Erythroblast (primary cell): ENCODE data around the gene MRPL51.
A peak's percentile ranks its signal among the peaks of the same experiment; 100 is the strongest.
"Not testable (repeated sequence)": the region's sequence is repeated elsewhere in the genome, so short reads cannot be mapped to it uniquely, and the experiment has no call there.

ENCODE experiments used
- DNase-seq, 2 experiments: peaks; one replicate each; lab custom pipeline; 2025; lab: John Stamatoyannopoulos, UW
- GATA1 ChIP-seq: IDR thresholded peaks from 2 replicates; pipeline ENCODE4 v1.6.1; 2011; ENCODE audit warnings: low read depth, mild to moderate bottlenecking, control low read depth, low read length, moderate library complexity
- POLR2A ChIP-seq: IDR thresholded peaks from 2 replicates; pipeline ENCODE4 v1.6.1; 2011; ENCODE audit warnings: mild to moderate bottlenecking, low read length

Gene MRPL51

GRCh38 chr12:6478416-6478815 lies 14.6 kb downstream of the MRPL51 start:
- TF ChIP-seq POLR2A: no peak
- no peak for DNase-seq

DNA sequence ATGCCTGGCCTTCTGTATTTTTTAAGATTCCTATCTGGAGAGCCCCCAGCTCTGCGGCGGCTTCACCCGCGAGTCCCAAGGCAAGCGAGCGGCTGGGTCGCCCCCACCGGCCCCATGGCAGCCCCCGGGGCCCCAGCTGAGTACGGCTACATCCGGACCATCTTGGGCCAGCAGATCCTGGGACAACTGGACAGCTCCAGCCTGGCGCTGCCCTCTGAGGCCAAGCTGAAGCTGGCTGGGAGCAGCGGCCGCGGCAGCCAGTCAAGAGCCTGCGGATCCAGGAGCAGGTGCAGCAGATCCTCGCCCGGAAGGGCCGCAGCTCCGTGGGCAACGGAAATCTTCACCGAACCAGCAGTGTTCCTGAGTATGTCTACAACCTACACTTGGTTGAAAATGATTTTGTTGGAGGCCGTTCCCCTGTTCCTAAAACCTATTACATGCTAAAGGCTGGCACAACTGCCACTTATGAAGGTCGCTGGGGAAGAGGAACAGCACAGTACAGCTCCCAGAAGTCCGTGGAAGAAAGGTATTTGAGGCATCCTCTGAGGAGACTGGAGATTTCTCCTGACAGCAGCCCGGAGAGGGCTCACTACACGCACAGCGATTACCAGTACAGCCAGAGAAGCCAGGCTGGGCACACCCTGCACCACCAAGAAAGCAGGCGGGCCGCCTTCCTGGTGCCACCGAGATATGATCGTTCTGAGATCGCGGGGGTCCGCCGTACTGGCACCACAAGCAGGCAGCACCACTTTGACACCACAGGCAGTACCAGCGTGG lies 15.3 kb downstream of the MRPL51 start:
- DNase-seq: not testable (repeated sequence)

DNA sequence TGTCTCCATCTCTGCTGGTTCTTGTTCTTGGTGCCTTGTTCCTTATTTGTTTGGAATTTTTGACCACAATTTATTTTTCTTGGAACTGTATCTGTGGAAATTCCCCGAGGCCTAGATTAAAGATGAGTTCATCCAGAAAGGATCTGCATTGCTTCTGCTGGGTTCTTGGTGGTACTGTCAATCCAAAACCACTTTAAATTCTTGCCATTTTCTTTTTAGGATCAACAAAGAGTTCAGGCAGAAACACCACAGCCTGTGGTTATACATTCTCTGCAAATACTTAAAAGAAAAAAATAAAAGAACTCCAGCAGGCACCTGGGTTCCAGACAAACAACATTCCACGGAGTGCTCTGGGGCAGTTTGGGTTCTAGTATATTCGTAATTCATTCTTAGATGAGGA lies 16.6 kb downstream of the MRPL51 start:
- DNase-seq: no peak
- TF ChIP-seq GATA1 (no peak), POLR2A (no peak)

- not testable (repeated sequence) for DNase-seq
Observed at GRCh38 chr12:6475233-6475975, 17.7 kb downstream of the MRPL51 start.

GRCh38 chr12:6472491-6472890 lies 20.6 kb downstream of the MRPL51 start:
- DNase-seq: no peak
- TF ChIP-seq POLR2A (no peak), GATA1 (no peak)

GRCh38 chr12:6471989-6472360 lies 21.1 kb downstream of the MRPL51 start:
- no peak for TF ChIP-seq GATA1
- DNase-seq: no peak

- TF ChIP-seq GATA1: no peak
- peak; percentile 99 for TF ChIP-seq POLR2A
Observed at GRCh38 chr12:6470375-6471163, 22.5 kb downstream of the MRPL51 start, which contains the start of gene VAMP1. Gene VAMP1, minus strand, starts transcription at chr12:6470677. Its CDS starts 146 bp downstream, at chr12:6470531.

DNA sequence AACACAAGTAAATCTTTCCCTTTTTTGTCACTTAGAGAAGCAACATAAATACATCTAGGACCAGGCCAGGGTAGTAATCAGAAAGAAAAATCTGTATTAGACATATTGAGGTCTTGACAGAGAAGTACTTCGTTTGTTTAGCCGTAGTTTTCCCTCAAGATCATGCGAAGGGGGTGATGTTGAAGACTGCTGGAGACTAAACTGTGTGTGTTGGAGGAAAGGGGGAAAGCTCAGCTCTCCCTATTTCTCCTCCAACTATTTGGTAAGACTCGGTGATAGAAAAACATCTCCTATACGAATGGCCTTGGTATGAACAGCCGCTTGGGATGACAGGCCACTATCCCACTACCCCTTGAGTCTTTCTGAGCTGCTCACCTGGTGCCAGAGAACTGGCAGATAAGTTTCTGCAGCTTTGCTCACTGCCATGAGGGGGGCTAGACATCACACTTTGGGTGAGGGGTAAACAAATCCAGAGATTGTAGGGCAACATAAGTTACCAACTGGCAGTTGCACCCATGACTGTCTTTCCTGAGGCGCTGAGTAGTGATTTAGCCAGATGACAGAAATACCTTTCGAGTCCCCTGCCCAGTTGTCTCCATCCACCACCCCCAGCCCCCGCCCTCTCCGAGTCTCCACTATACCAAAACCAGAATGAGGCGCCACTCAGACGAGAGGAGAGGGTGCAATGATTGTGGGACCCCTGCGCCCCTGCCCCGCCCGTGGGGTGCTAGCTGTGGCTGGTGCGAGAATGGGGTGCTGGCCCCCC lies 23.3 kb downstream of the MRPL51 start:
- peak in 1 of 2 experiments; percentile 53 for DNase-seq
- TF ChIP-seq GATA1 (no peak), POLR2A (no peak)

More at GRCh38 chr12:6470375-6471163, 22.5 kb downstream of the MRPL51 start, which contains the start of gene VAMP1:
- DNase-seq: peak; percentile 99

GRCh38 chr12:6469092-6469491 lies 24.0 kb downstream of the MRPL51 start:
- DNase-seq: peak in 1 of 2 experiments; percentile 14
- TF ChIP-seq POLR2A: peak; percentile 30
- no peak for TF ChIP-seq GATA1

DNA sequence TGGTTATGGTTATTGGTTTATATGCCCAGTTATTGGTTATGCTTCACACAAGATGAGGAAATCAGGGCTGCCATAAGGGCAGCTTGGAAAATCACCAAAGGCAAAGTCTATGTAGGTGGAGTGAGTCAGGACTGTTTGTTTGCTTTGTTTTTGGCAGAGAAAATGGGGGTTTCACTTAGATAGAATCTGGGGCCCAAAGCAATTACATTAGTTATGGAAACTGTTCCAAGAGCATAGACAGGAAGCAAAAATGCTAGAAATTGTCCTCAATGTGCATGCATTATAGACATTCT lies 24.8 kb downstream of the MRPL51 start:
- no peak for DNase-seq
- TF ChIP-seq POLR2A (no peak), GATA1 (no peak)

DNA sequence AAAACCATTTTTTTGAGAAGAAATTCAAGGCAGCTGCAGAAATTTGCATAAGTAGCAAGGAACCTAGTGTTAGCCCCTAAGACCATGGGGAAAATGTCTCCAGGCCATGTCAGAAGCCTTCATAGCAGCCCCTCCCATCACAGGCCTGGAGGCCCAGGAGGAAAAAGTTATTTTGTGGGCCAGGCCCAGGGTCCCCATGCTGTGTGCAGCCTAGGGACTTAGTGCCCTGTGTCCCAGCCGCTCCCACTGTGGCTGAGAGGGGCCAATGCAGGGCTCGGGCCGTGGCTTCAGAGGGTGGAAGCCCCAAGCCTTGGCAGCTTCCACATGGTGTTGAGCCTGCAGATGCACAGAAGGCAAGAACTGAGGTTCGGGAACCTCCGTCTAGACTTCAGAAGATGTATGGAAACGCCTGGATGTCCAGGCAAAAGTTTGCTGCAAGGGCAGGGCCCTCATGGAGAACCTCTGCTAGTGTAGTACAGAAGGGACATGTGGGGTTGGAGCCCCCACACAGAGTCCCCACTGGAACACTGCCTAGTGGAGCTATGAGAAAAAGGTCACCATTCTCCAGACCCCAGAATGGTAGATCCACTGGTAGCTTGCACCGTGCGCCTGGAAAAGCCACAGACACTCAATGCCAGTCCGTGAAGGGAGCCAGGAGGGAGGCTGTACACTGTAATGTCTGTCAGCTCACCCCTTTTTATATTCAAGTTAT lies 25.3 kb downstream of the MRPL51 start:
- not testable (repeated sequence) for DNase-seq

GRCh38 chr12:6466751-6467150 lies 26.3 kb downstream of the MRPL51 start:
- DNase-seq: not testable (repeated sequence)

- DNase-seq: no peak
- TF ChIP-seq GATA1 (no peak), POLR2A (peak; percentile 5)
Observed at GRCh38 chr12:6466184-6466573, 26.9 kb downstream of the MRPL51 start.

- no peak for TF ChIP-seq GATA1
- TF ChIP-seq POLR2A: no peak
- DNase-seq: peak; percentile 73 to 85
Observed at GRCh38 chr12:6465467-6466183, 27.4 kb downstream of the MRPL51 start.
